Fibroblast of skin of back (primary cell): Measurements from ENCODE around the gene SEMA4D.
"Not testable (repeated sequence)": the region's sequence is repeated elsewhere in the genome, so short reads cannot be mapped to it uniquely, and the experiment has no call there.

Experiments
- DNase-seq: peaks from one replicate; pipeline ENCODE4 v3.0.0-alpha.2; 2013

SEMA4D gene

GRCh38 chr9:89352451-89352850 is 145.5 kb downstream of the SEMA4D start:
- no peak for DNase-seq

GRCh38 chr9:89351584-89352300 is 146.2 kb downstream of the SEMA4D start:
- no peak for DNase-seq

DNA sequence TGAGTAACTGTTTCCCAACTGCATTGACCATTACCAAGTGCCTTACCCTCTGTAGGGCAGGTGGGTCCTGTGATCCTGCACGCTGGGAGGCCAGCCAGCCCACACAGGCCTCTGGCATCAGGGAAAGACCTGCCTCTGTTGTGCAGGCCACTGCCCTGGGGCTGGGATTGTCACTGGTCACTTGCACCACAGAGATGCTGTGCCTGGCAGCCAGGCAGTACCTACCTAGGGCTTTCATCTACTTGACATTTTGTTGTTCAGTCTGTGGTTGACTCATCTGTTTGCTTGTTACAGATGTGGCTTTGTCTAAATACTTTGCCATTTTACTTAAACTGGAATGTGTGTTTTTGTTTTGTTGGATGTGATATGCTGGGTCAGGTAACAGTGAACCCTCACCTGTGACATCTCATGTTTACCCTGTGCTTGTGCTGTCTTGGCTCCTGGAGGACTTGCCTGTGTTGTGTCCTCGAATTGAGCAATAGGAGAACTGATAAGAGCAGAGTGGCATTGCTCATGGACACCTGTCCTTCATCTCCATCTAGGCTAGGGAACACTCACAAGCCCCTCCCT is 146.8 kb downstream of the SEMA4D start:
- DNase-seq, result no peak

DNA sequence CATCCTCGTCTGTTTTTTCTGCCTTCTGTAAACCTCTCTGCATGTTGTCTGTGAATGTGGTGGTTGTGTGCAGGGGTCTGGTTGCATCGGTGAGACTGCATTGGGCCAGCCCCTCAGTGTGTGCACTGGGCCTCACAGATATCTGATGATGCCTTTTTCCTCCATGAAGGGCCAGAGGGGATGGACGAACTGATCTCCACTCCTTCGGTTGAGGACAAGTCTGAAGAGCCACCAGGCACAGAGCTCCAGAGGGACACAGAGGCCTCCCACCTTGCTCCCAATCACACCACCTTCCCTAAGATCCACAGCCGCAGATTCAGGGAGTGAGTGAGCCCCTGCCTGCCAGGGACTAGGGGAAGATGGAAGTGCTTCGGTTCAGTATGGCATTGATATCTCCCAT is 148.3 kb downstream of the SEMA4D start:
- no peak for DNase-seq

GRCh38 chr9:89347651-89348050 is 150.3 kb downstream of the SEMA4D start:
- DNase-seq, result no peak

DNA sequence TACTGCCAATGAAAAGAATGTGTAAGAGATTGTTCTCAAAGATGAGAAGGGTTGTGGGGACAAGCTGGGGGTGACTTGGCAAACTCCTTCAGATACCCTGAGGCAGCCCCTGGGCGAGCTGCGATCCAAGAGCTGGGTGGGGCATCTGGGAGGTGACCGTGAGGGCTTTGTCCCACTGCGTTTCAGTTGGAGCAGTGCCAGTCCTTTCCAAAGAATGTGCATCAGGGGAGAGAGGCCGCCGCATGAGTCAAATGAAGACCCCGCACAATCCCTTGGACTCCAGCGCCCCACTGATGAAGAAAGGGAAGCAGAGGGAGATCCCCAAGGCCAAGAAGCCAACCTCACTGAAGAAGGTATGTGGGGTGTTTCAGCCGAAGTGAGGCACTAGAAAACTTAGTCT is 151.2 kb downstream of the SEMA4D start:
- no peak for DNase-seq

DNA sequence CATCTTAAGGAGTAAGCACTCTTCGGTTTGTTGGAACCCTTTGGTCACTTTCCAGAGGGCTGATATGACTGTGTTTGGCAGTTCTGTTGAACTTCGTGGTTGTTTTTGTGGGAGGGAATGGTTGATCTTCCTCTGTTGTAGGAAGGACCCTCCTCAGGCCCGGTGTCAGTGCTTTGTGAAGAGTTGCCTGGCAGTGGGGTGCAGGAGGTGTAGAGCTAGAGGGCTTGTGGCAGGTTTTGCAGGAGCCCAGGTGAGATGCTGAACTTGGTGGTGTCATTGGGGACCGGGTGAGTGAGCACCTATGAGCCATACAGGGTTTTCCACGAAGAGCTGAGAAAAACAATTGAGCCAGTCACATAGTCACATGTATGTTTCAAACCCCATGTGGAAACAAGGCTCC is 152.4 kb downstream of the SEMA4D start:
- no peak for DNase-seq

- not testable (repeated sequence) for DNase-seq
These were observed 154.1 kb downstream of the SEMA4D start for GRCh38 chr9:89343812-89344211.

DNA sequence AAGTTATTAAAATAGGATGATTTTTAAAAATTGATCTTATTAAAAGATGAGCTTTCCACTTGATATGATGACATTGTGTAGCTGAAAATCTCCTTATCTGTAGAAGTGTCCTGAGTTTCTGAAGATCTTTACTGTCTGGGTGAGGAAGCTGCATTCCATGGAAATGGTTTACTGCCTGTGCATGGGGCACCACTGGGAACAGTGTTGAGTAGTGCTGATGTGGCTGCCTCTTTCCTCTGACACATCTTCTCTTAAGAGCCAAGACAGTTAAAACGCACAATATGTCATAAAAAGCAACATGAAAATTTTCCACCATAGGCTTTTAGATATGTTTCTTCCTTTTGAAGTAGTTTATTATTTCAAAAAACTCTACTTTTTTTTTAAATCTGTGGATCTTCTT is 155.0 kb downstream of the SEMA4D start:
- DNase-seq, result no peak

GRCh38 chr9:89342213-89342612 is 155.7 kb downstream of the SEMA4D start:
- DNase-seq, result no peak

DNA sequence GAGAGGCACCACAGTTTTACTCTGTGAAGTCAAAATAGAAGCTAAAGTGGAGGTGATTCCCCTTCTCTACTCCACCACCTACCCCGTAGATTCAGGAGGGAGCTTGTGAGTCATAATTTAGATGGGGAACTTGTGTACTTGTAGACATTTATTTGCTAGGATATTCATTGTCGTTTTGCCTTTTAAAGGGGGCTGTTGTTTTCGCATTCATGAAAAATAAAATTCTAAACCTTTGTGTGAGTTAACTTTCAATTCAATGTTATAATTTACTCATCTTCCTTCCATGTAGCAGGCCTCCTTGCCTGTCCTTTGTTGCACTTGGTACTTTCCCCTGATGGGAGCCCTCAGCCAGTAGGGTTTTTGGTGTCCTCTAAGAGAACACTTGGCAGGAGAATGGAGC is 157.6 kb downstream of the SEMA4D start:
- DNase-seq, result no peak

- no peak for DNase-seq
These were observed 158.1 kb downstream of the SEMA4D start for GRCh38 chr9:89339807-89340206.

GRCh38 chr9:89330513-89330912 is 167.4 kb downstream of the SEMA4D start:
- DNase-seq, result no peak

DNA sequence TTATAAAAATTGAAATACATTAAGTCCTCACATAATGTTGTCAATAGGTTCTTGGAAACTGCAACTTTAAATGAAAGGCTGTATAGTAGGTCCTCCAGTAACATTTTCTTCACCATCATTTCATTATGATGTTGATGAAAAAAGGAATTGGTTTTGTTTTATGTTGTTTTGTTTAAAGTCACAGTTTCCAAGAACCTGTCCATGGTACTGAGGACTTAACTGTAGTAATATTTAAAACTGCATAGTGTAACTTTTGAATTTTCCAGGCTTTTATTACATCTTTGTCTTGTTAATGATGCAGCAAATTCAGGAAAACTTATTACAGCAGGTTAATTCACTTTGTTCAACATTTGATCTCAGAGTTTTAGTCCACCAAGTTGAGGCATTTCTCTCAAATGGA is 168.0 kb downstream of the SEMA4D start:
- DNase-seq, result no peak

- no peak for DNase-seq
These were observed 169.8 kb downstream of the SEMA4D start for GRCh38 chr9:89328064-89328463.

GRCh38 chr9:89325733-89326132 is 172.2 kb downstream of the SEMA4D start:
- DNase-seq, result no peak

- DNase-seq, result no peak
These were observed 174.5 kb downstream of the SEMA4D start for GRCh38 chr9:89323390-89323789.

- DNase-seq, result peak; percentile 9
These were observed 178.7 kb downstream of the SEMA4D start for GRCh38 chr9:89319015-89319905.

GRCh38 chr9:89318123-89319014 is 179.5 kb downstream of the SEMA4D start, which contains the start of gene SECISBP2:
SECISBP2 (plus strand) TSS chr9:89318500; CDS start chr9:89318577, 77 bp downstream.
- peak; percentile 97 for DNase-seq

DNA sequence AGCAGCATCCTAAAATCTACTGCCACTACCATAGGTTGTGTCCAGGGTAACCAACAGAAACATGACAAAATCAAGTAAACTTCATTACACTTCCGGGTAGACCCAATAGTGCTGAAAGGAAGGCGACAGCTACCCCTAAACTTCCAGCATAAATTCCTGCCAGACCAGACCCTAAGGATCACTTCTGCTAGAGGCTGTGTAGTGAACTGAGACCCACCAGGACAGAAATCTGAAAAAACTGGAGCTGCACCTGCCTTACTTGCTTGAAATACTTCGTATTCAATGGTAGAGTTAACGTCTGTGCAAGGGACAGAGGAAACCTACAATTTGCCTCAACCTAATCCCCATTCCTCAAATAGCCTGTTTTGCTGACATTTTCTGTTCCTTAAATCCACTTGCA is 180.6 kb downstream of the SEMA4D start:
- no peak for DNase-seq

DNA sequence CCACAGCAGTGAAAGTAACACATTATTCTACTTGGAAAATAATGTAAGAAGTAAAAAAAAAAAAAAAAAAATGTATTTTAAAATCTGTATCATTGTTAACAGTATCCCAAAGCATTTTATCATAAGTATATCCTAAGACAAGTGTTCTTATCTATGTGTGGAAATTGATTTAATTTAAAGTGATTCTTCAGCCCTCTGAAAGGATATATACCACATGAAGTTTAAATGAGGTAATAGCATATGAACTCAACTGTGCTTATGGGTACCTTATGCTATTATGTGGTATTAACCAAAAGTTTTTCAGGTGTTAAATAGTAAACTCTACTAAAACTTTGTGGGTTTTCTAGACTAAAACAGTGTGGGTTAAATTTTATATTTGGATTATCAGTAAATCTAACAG is 182.4 kb downstream of the SEMA4D start:
- no peak for DNase-seq

DNA sequence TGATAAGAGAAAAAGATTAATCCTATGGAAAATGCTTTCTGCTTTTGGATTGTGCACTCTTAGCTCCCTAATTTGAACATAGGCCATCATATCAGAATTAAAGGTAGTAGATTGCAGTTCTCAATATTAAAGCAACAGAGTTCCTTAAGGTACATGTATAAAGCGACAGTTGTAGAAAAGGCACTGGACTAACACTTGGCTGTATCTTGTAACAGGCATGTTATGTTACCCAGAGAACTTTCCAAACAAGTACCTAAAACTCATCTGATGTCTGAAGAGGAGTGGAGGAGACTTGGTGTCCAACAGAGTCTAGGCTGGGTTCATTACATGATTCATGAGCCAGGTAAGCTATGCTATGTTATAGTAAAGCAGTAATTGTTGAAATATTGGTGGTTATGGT is 183.0 kb downstream of the SEMA4D start:
- DNase-seq, result no peak
